ENCODE results near the gene SBNO2. TPM values are rescaled to one million over a fixed set of nuclear protein-coding genes. Genes with fewer than 3 reads are reported as not detected.

The SBNO2 gene
- polyA plus RNA-seq, 1 of the 3 experiments (the other 2 are of a cell fraction): 18.3 TPM

GRCh38 chr19:1065606-1066109 lies 108.4 kb downstream of the SBNO2 start:
- POLR2A ChIA-PET: interaction anchor here (0.7 to 1.4 kb wide), 2 partner anchors 78 to 81 kb away, joined by 3 to 5 read pairs; partner anchors contain the start of gene WDR18
- no peak overlapping the region for H2AFZ ChIP-seq (ENCODE audit: low read depth)
- 48% methylated on average over 9 of the region's 17 CpGs for WGBS (ENCODE audit: low lambda C conversion rate)

GRCh38 chr19:1064661-1065605 lies 109.1 kb downstream of the SBNO2 start:
- peaks cover 0 to 20% of the 10 kb centered on the region in 2 experiments; a peak in 1 of 4 replicates for H3K4me1 ChIP-seq (ENCODE audit: control insufficient read depth in 1 of 2, insufficient read depth in 2 of 2, low read depth in 1 of 2, low read length in 1 of 2)
- H3K4me3 ChIP-seq (ENCODE audit: low read depth in 2 of 2, low read length in 1 of 2): no peak overlapping the region
- 0 out of 2 replicates have a peak overlapping the region, but pooled peaks have one; percentile 24 for H3K4me2 ChIP-seq
- no peak overlapping the region for H3K9ac ChIP-seq
- H3K36me3 ChIP-seq (replicated peaks in 1 of 2; ENCODE audit: control insufficient read depth in 1 of 2, insufficient read depth in 2 of 2, low read length in 1 of 2): no peaks in the 10 kb centered on the region
- H3F3A ChIP-seq (replicated peaks; ENCODE audit: insufficient read depth): peaks cover 7% of the 10 kb centered on the region
- H3K9me3 ChIP-seq: no peaks in the 10 kb centered on the region
- no peak overlapping the region for H2AFZ ChIP-seq (ENCODE audit: low read depth)
- ChIA-PET POLR2A (interaction anchor here (1.4 kb wide), 1 partner anchor 81 kb away, joined by 5 read pairs; the partner anchor contains the start of gene WDR18), CTCF (interaction anchor here (0.7 to 3.5 kb wide), 19 partner anchors 8 to 176 kb away, joined by 3 to 24 read pairs (median 5); partner anchors contain the start of gene RNU6-2)
- TF ChIP-seq FOXM1 (IDR thresholded peaks at IDR 0.05; ENCODE audit: low read depth) (no peak), RAD21 (IDR thresholded peaks at IDR 0.05; ENCODE audit: low read length) (peak; percentile 42), FOSL2 (IDR thresholded peaks at IDR 0.05; ENCODE audit: borderline replicate concordance, low read depth) (no peak), MXI1 (IDR thresholded peaks at IDR 0.05; ENCODE audit: low read depth, low read length) (peak; percentile 45; the same call in 1 of the 2 replicates), MAX (IDR thresholded peaks at IDR 0.05; ENCODE audit: low read depth) (peak; percentile 98), CTCF (IDR thresholded peaks at IDR 0.05) (peak; percentile 55), PBX3 (IDR thresholded peaks at IDR 0.05) (no peak), SMC3 (IDR thresholded peaks at IDR 0.05; ENCODE audit: low read depth, low read length) (peak; percentile 13; the same call in 1 of the 2 replicates), NRF1 (IDR thresholded peaks at IDR 0.05; ENCODE audit: low read depth, low read length) (peak; percentile 42)
- no peaks in the 10 kb centered on the region for H3K79me2 ChIP-seq (ENCODE audit: insufficient read depth)
- no peaks in the 10 kb centered on the region for H4K20me1 ChIP-seq (ENCODE audit: insufficient read depth)
- H3K9me2 ChIP-seq: no peaks in the 10 kb centered on the region
- peaks cover 26% of the 10 kb centered on the region for H3K27me3 ChIP-seq (ENCODE audit: insufficient read depth)
- no peak overlapping the region for H3K27ac ChIP-seq (ENCODE audit: low read depth in 2 of 2, low read length in 1 of 2)
- 21% methylated on average over 16 of the region's 60 CpGs for WGBS (ENCODE audit: low lambda C conversion rate)
- DNase-seq: peak; percentile 88

More at GRCh38 chr19:1065606-1066109, 108.4 kb downstream of the SBNO2 start:
- Histone ChIP-seq H3K27me3 (ENCODE audit: insufficient read depth) (peaks cover 34% of the 10 kb centered on the region), H3K9me3 (no peaks in the 10 kb centered on the region), H3K4me2 (no peak overlapping the region), H3K9ac (no peak overlapping the region), H3K79me2 (ENCODE audit: insufficient read depth) (no peaks in the 10 kb centered on the region), H3K4me3 (ENCODE audit: low read depth in 2 of 2, low read length in 1 of 2) (no peak overlapping the region), H3F3A (replicated peaks; ENCODE audit: insufficient read depth) (peaks cover 8% of the 10 kb centered on the region), H3K9me2 (no peaks in the 10 kb centered on the region), H3K27ac (ENCODE audit: low read depth in 2 of 2, low read length in 1 of 2) (no peak overlapping the region), H3K36me3 (replicated peaks in 1 of 2; ENCODE audit: control insufficient read depth in 1 of 2, insufficient read depth in 2 of 2, low read length in 1 of 2) (no peaks in the 10 kb centered on the region), H4K20me1 (ENCODE audit: insufficient read depth) (no peaks in the 10 kb centered on the region), H3K4me1 (ENCODE audit: control insufficient read depth in 1 of 2, insufficient read depth in 2 of 2, low read depth in 1 of 2, low read length in 1 of 2) (peaks cover 0 to 20% of the 10 kb centered on the region in 2 experiments; a peak in 1 of 4 replicates)
- DNase-seq: no peak
- CTCF ChIA-PET: interaction anchor here (1.3 to 3.5 kb wide), 6 partner anchors 8 to 48 kb away, joined by 5 to 24 read pairs (median 10); no protein-coding TSS in a partner anchor
- TF ChIP-seq TEAD4 (IDR thresholded peaks at IDR 0.05; ENCODE audit: borderline replicate concordance, insufficient read depth) (no peak), MAX (IDR thresholded peaks at IDR 0.05; ENCODE audit: low read depth) (no peak), GABPA (IDR thresholded peaks at IDR 0.05; ENCODE audit: low read depth) (no peak), EP300 (IDR thresholded peaks at IDR 0.05; ENCODE audit: borderline replicate concordance in 1 of 2, low read depth in 1 of 2, low read length in 1 of 2) (no peak), MXI1 (IDR thresholded peaks at IDR 0.05; ENCODE audit: low read depth, low read length) (no peak), FOXM1 (IDR thresholded peaks at IDR 0.05; ENCODE audit: low read depth) (no peak), FOXJ3 (CRISPR knock-in tag; IDR thresholded peaks at IDR 0.05) (no peak), TAF1 (IDR thresholded peaks at IDR 0.05; ENCODE audit: borderline replicate concordance, low read depth, low read length) (no peak), RFX5 (IDR thresholded peaks at IDR 0.05; ENCODE audit: low read length) (no peak), PBX3 (IDR thresholded peaks at IDR 0.05) (no peak), NFIC (IDR thresholded peaks at IDR 0.05; ENCODE audit: borderline replicate concordance) (no peak), RAD21 (IDR thresholded peaks at IDR 0.05; ENCODE audit: low read length) (no peak), MEF2A (IDR thresholded peaks at IDR 0.05; ENCODE audit: borderline replicate concordance, low read depth) (no peak), FOSL2 (IDR thresholded peaks at IDR 0.05; ENCODE audit: borderline replicate concordance, low read depth) (no peak), EZH2phosphoT487 (IDR thresholded peaks at IDR 0.05; ENCODE audit: borderline replicate concordance, low read depth) (no peak), CHD2 (IDR thresholded peaks at IDR 0.05; ENCODE audit: low read length, partially characterized antibody) (no peak), TCF12 (IDR thresholded peaks at IDR 0.05) (no peak), POLR2AphosphoS5 (IDR thresholded peaks at IDR 0.05; ENCODE audit: low read depth, low read length) (no peak)

Data from SK-N-SH (cell line).